Anterior cingulate cortex (tissue), 58 donors: ENCODE results near the gene GADD45G.

ENCODE experiments used
- DNase-seq, 58 donors: peaks; one replicate each; lab custom pipeline; 2025; lab: John Stamatoyannopoulos, UW

The GADD45G gene

DNA sequence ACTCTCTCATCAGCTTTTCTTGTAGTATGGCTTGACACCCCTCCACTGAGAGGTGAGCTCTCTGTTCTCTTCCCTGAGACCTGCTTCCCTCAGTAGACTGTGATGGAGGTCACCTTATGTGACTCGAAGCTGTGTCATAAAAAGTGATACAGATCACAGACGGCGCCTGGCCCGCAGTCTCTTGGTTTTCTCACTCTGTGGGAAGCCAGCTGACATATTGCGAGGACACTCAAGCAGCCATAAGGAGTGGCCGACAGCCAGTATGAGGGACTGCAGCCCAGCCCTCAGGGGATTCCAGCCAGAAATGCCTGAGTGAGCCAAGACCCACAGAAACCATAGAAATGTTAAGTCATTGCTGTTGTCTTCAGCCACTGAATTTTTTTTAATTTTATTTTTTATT, 38.0 kb downstream of the GADD45G start:
- DNase-seq = no peak

DNA sequence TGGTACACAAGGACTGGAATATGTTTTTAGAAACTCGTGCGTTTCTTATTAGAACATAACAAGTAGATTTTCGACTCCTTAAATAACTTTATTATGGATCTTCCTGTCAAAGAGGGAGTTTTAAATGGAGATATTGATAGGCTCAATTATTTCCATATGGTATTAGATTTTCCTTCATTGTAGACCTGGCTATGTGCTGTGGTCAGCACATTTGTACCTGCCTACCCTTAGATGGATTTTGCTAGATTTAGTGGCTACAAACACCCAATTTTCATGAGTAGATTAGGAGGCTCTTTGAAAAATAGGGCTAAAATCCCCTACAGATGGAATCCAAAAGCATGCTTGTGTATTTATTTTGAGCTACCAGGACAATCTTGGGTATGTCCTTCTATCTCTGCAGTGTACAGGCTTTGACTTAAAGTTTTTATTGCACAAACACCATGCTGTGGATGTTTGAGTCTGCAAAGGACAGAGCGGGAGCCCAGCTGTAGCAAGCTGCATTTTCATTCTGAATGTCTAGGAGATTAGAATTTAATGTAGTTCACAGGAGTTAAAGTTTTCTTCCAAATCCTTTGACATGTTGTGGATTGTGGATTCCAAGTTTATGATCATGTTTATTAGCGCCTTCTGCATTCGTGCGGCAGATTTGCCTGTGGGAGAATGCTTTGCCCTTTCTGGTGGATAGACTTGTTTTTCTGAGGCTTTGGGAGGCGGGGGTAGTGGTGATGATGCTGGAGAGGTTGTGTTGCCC, 41.6 kb downstream of the GADD45G start:
- no peak for DNase-seq

DNA sequence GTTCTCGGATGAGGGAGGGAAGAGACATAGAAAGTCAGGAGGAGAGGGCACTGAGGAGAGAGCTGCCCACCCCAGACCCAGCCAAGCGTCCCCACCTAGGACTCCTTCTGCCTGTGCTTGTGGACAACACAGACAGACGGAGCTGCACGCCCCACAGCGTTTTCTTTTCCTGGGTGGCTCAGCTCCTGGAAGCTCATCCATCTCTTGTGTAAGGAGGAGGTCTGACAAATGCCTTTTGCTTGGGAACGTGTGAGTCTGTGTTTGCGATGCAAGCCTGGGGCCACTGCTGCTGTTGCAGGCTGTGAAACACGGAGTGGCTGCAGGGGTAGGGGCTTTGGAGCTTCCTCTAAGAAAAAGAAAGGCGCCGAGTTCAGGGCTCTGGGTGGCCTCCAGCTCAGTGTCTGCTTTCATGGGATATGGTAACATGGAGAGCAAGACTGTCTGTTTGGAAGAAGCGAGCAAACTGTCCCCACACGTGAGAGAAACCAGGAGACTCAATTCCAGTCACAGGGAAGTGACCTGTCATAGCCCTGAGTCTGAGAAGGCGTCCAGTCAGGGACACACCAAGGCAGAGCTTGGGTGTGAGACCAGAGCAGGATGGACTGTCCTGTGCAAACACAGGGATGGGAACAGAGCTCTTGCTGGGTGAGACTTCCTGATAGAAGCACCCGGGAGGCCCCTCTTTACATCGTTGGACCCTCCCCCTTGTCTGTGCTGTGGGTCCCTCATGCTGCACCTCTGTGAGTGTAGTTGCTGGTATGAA, 42.7 kb downstream of the GADD45G start:
- DNase-seq = no peak

DNA sequence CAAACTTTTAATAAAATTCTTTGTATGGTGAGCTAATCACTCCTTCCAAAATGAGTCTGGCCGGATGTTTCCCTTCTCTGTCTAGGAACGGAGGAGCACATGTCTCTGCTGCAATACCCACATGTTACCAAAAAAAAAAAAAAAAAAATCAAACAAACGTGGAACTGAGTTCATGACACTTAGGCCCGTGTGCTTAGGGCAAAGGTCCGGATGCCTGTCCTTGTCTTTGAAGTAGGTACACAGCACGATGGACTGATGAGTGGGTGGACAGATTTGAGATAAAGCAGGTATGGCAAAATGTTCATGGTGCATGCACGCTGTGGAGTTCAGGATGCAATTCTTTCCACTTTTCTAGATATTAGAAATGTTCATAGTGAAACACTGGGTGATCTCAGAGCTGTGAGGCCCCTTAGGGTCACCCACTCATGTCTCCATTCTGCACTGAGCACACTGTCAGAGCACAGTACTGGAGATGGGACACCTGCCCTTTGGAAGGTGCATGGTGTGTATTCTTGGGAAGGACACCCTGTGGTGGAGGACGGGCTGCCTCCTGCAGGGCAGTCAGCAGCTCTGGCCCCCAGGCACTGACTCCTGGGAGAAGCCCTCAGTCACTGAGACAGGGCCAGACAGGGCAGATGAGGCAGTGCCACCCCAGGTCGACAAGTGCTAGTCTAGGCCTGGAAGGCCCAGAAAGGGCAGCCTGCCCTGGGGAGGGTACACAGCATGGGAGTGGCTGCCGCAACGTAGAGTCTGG, 43.6 kb downstream of the GADD45G start:
- no peak for DNase-seq

DNA sequence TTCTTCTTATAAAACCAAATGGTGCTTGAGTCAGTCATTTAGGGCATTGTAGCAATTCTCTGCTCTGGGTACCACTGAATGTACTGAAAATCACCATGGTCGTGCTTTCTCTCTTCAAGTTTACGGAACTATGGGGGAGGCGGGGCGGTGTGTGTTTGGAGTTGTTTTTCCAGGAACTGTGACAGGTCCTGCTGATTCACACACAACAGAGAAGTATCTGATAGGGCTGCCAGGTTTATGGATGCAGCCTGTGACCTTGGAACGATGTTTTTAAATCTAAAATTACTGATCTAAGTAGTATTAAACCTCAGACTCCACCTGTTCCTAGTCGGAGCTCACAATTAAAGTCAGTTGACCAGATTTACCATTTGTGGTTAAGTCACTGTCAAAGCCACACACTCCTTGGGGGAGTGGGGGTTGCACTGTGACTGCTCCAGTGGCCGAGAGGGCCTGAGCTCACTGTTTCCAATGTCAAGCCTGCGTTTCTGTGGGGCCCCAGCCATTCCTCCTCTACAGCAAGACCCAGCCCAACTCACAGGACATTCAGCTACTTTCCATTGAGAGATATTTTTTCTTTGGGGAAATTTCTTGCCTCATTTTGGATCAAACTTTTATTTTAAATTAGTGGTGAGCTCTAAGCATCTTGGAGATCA, 44.4 kb downstream of the GADD45G start:
- no peak for DNase-seq

DNA sequence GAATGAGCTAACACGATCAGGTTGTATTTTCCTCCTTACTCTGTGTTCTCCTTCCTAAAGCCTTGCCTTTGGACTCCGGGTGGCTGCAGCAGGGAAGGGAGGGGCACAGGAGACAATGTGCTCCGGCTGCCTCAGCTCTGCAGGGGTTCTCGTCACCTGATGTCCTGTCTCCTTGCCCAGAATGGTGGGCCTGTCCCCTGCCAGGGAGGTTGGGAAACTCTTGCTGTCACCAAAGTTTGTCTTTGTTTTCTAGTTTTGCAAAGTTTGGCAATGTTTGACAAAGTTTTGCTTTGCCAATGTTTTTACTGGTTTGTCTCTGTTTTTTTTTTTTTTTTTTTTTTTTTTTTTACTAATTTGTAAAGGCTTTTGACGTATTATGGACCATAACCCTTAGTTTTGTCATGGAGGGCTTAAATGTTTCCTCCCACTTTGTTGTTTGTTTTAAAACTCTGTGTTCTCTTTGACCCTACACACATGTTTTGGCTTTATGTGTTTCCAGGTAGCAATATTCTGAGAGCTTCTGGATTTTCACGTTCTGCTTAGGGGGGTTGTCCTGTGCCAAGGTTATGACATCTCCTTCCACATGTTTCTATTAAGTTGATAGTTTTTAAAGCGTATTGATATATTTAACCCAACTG, 49.3 kb downstream of the GADD45G start:
- DNase-seq = peak in 18 of 58 donors; percentile 10 to 75 (median 27)

DNA sequence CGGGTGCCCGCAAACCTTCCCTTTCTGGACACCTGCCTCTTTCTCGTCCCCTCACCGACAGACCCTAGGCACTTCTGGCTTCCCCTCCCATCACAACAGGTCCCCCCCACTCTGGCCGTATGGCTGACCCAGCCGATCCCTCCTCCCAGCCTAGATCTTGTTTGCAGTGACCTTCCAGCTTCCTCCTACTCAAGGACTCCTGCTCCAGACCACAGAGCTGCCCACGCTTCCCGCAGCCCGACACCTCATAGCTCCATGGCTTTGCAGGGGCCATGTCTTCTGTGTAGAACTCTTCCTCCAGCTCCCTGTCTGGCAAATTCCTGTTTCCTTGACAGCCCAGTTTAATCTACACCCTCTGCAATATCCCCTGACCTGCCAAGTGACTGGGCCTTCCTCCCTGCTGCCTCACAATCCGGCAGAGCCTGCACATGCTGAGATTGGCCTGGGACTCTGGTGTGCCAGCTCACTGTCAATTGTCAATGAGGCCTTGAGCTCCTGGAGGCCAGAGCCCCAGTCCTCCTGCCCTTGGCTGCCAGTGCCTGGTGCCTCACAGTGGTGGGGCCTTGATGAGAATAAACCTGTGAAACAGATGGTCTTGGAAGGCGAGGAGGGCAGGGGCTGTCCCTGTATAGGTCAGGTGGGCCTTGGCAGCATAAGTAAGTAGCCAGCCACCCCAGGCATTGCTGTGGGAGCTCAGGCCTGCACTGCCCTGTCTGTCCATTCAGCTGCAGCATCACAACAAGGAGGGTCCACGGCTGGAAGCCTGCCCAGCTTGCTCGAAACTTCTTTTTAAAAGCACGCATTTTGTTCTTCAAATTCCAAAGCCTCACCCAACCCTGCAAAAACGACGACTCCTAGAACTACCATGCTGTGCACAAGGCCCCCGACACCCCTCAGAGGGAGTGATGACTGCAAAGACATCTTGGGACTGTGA, 50.5 kb downstream of the GADD45G start:
- DNase-seq = peak in 1 of 58 donors; percentile 18
